HEK293 (cell line): ENCODE measurements around the gene CFAP46.

Source experiments
- CTCF ChIA-PET: fragments of 350-600 bp; formaldehyde crosslinking; extraction: SDS; loops from one replicate; lab custom pipeline; 2021; ENCODE audit warnings: antibody characterized with exemption; lab: Yijun Ruan, JAX
- POLR2A ChIA-PET: fragments of 300-600 bp; formaldehyde crosslinking; extraction: SDS; loops from one replicate; lab custom pipeline; 2020; ENCODE audit warnings: antibody characterized with exemption, inconsistent platforms; lab: Yijun Ruan, JAX
- H3K27ac ChIP-seq: fragments of 200-500 bp; sonication (Bioruptor generic); 2 replicates; pipeline ENCODE4 v1.5.1; 2014; ENCODE audit warnings: low read depth, low read length, control low read depth, inconsistent platforms; ENCODE audit errors: extremely low read depth
- H3K36me3 ChIP-seq, 2 experiments: fragments of 200-500 bp in 1 of 2; sonication (Bioruptor generic) in 1 of 2; 1 replicate in 1 of 2; 2 replicates in 1 of 2; pipeline ENCODE4 v1.5.1; 2014 to 2017; ENCODE audit warnings: inconsistent platforms in 2 of 2, low read length in 2 of 2; ENCODE audit not compliant: control insufficient read depth in 2 of 2, insufficient read depth in 1 of 2
- H3K4me1 ChIP-seq: fragments of 200-500 bp; sonication (Bioruptor generic); 2 replicates; pipeline ENCODE4 v1.5.1; 2014; ENCODE audit warnings: mild to moderate bottlenecking, low read length, inconsistent platforms; ENCODE audit not compliant: control insufficient read depth, insufficient read depth
- H3K4me3 ChIP-seq: 2 replicates; pipeline ENCODE4 v1.5.1; 2011; ENCODE audit warnings: low read depth, mild to moderate bottlenecking, control low read depth, low read length, moderate library complexity
- H3K9me3 ChIP-seq: fragments of 200-500 bp; sonication (Bioruptor generic); 2 replicates; pipeline ENCODE4 v1.5.1; 2014; ENCODE audit warnings: low read depth, low read length, inconsistent platforms; ENCODE audit not compliant: control insufficient read depth, insufficient read depth
- EGR2 ChIP-seq: fragments of 450-650 bp; formaldehyde crosslinking; IDR thresholded peaks from 2 replicates; pipeline ENCODE4 v1.5.1; 2016; ENCODE audit warnings: low read depth, missing biosample characterization, missing genetic modification characterization
- GLI4 ChIP-seq: fragments of 450-650 bp; formaldehyde crosslinking; IDR thresholded peaks from 2 replicates; pipeline ENCODE4 v1.5.1; 2016; ENCODE audit warnings: missing biosample characterization, missing genetic modification characterization
- GLIS1 ChIP-seq: fragments of 450-650 bp; formaldehyde crosslinking; IDR thresholded peaks from 2 replicates; pipeline ENCODE4 v1.5.1; 2016; ENCODE audit warnings: missing biosample characterization, missing genetic modification characterization
- IKZF3 ChIP-seq: fragments of 450-650 bp; IDR thresholded peaks from 2 replicates; pipeline ENCODE4 v1.5.0; 2018; ENCODE audit warnings: missing biosample characterization, mild to moderate bottlenecking, missing genetic modification characterization, moderate library complexity
- KLF16 ChIP-seq: fragments of 450-650 bp; formaldehyde crosslinking; IDR thresholded peaks from 2 replicates; pipeline ENCODE4 v1.5.1; 2017; ENCODE audit warnings: missing biosample characterization, missing genetic modification characterization
- MYNN ChIP-seq: fragments of 450-650 bp; formaldehyde crosslinking; IDR thresholded peaks from 2 replicates; pipeline ENCODE4 v1.5.1; 2016; ENCODE audit warnings: missing biosample characterization, missing genetic modification characterization, borderline replicate concordance
- TRIM28 ChIP-seq: IDR thresholded peaks from 2 replicates; pipeline ENCODE4 v1.6.1; 2011; ENCODE audit warnings: low read length, control low read depth, borderline replicate concordance
- ZBTB20 ChIP-seq: fragments of 450-650 bp; formaldehyde crosslinking; IDR thresholded peaks from 2 replicates; pipeline ENCODE4 v1.5.1; 2016; ENCODE audit warnings: missing biosample characterization, missing genetic modification characterization
- ZBTB44 ChIP-seq: fragments of 450-650 bp; IDR thresholded peaks from 2 replicates; pipeline ENCODE4 v1.5.1; 2018; ENCODE audit warnings: missing biosample characterization, mild to moderate bottlenecking, missing genetic modification characterization
- ZFHX2 ChIP-seq: fragments of 450-650 bp; formaldehyde crosslinking; conservative IDR thresholded peaks from 2 replicates; pipeline ENCODE4 v1.5.1; 2016; ENCODE audit warnings: missing biosample characterization, missing genetic modification characterization
- ZNF10 ChIP-seq: fragments of 450-650 bp; formaldehyde crosslinking; IDR thresholded peaks from 2 replicates; pipeline ENCODE4 v1.5.1; 2017; ENCODE audit warnings: missing biosample characterization, missing genetic modification characterization
- ZNF274 ChIP-seq, 2 experiments: fragments of 200-500 bp in 1 of 2; fragments of 450-650 bp in 1 of 2; sonication (Bioruptor generic) in 1 of 2; formaldehyde crosslinking in 1 of 2; IDR thresholded peaks; 2 replicates each; pipeline versions ENCODE4 v1.5.1 to v1.6.1; 2014 to 2016; ENCODE audit warnings: borderline replicate concordance in 1 of 2, inconsistent platforms in 1 of 2, low read length in 1 of 2, missing biosample characterization in 1 of 2, missing genetic modification characterization in 1 of 2
- ZNF292 ChIP-seq: fragments of 450-650 bp; formaldehyde crosslinking; IDR thresholded peaks from 2 replicates; pipeline ENCODE4 v1.5.1; 2016; ENCODE audit warnings: low read depth, missing biosample characterization, missing genetic modification characterization, borderline replicate concordance
- ZNF37A ChIP-seq: fragments of 450-650 bp; IDR thresholded peaks from 2 replicates; pipeline ENCODE4 v1.5.1; 2018; ENCODE audit warnings: missing biosample characterization, missing genetic modification characterization
- ZNF391 ChIP-seq: fragments of 450-650 bp; formaldehyde crosslinking; IDR thresholded peaks from 2 replicates; pipeline ENCODE4 v1.5.1; 2016; ENCODE audit warnings: low read depth, missing biosample characterization, missing genetic modification characterization, borderline replicate concordance
- ZNF449 ChIP-seq: fragments of 450-650 bp; formaldehyde crosslinking; IDR thresholded peaks from 2 replicates; pipeline ENCODE4 v1.5.1; 2017; ENCODE audit warnings: missing biosample characterization, mild to moderate bottlenecking, missing genetic modification characterization, moderate library complexity
- ZNF549 ChIP-seq: fragments of 450-650 bp; IDR thresholded peaks from 2 replicates; pipeline ENCODE4 v1.5.1; 2018; ENCODE audit warnings: missing biosample characterization, missing genetic modification characterization, mild to moderate bottlenecking, inconsistent platforms, moderate library complexity
- ZNF555 ChIP-seq: fragments of 450-650 bp; formaldehyde crosslinking; conservative IDR thresholded peaks from 2 replicates; pipeline ENCODE4 v1.5.1; 2017; ENCODE audit warnings: missing biosample characterization, mild to moderate bottlenecking, missing genetic modification characterization, inconsistent platforms
- ZNF560 ChIP-seq: fragments of 450-650 bp; formaldehyde crosslinking; IDR thresholded peaks from 2 replicates; pipeline ENCODE4 v1.5.1; 2017; ENCODE audit warnings: missing biosample characterization, missing genetic modification characterization, borderline replicate concordance
- ZNF658 ChIP-seq: fragments of 450-650 bp; formaldehyde crosslinking; IDR thresholded peaks from 2 replicates; pipeline ENCODE4; 2016; ENCODE audit warnings: missing biosample characterization, missing genetic modification characterization
- ZNF660 ChIP-seq: fragments of 450-650 bp; IDR thresholded peaks from 2 replicates; pipeline ENCODE4 v1.5.1; 2018; ENCODE audit warnings: missing biosample characterization, mild to moderate bottlenecking, missing genetic modification characterization
- ZNF677 ChIP-seq: fragments of 450-650 bp; IDR thresholded peaks from 2 replicates; pipeline ENCODE4 v1.5.0; 2018; ENCODE audit warnings: missing biosample characterization, mild to moderate bottlenecking, missing genetic modification characterization, moderate library complexity
- ZNF76 ChIP-seq: fragments of 450-650 bp; formaldehyde crosslinking; IDR thresholded peaks from 2 replicates; pipeline ENCODE4; 2016; ENCODE audit warnings: low read depth, missing biosample characterization, missing genetic modification characterization, borderline replicate concordance
- TF ChIP-seq, protein P1 (sequence below): fragments of 450-650 bp; formaldehyde crosslinking; IDR thresholded peaks from 2 replicates; pipeline ENCODE4 v1.5.1; 2016; ENCODE audit warnings: missing biosample characterization, missing genetic modification characterization
- TF ChIP-seq, protein P2 (sequence below): fragments of 450-650 bp; formaldehyde crosslinking; optimal IDR thresholded peaks from 2 replicates; pipeline ENCODE3; 2016; ENCODE audit warnings: missing biosample characterization, mild to moderate bottlenecking, missing genetic modification characterization

Gene CFAP46

GRCh38 chr10:132776821-132777220 is 165.5 kb downstream of the CFAP46 start:
- Histone ChIP-seq H3K9me3 (no peaks in the 10 kb centered on the region), H3K4me3 (no peak overlapping the region), H3K27ac (no peak overlapping the region), H3K4me1 (no peaks in the 10 kb centered on the region)
- POLR2A ChIA-PET, result no interaction called here
- CTCF ChIA-PET, result no interaction called here
- TF ChIP-seq KLF16 (tag by site-specific recombination), result no peak
- no peak for TF ChIP-seq TRIM28
- TF ChIP-seq ZNF660 (tag by site-specific recombination), result no peak
- peak; percentile 65 for TF ChIP-seq EGR2
- TF ChIP-seq ZNF677 (tag by site-specific recombination), result no peak
- TF ChIP-seq ZNF560 (tag by site-specific recombination), result no peak
- TF ChIP-seq ZNF391 (tag by site-specific recombination), result no peak
- TF ChIP-seq ZNF555, result no peak
- TF ChIP-seq ZBTB44 (tag by site-specific recombination), result no peak
- peak; percentile 61 for TF ChIP-seq ZFHX2 (tag by site-specific recombination)
- no peak for TF ChIP-seq GLI4
- no peak for TF ChIP-seq ZNF76 (tag by site-specific recombination)
- TF ChIP-seq, protein P1, sequence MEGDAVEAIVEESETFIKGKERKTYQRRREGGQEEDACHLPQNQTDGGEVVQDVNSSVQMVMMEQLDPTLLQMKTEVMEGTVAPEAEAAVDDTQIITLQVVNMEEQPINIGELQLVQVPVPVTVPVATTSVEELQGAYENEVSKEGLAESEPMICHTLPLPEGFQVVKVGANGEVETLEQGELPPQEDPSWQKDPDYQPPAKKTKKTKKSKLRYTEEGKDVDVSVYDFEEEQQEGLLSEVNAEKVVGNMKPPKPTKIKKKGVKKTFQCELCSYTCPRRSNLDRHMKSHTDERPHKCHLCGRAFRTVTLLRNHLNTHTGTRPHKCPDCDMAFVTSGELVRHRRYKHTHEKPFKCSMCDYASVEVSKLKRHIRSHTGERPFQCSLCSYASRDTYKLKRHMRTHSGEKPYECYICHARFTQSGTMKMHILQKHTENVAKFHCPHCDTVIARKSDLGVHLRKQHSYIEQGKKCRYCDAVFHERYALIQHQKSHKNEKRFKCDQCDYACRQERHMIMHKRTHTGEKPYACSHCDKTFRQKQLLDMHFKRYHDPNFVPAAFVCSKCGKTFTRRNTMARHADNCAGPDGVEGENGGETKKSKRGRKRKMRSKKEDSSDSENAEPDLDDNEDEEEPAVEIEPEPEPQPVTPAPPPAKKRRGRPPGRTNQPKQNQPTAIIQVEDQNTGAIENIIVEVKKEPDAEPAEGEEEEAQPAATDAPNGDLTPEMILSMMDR (tag by site-specific recombination), result no peak
- TF ChIP-seq ZNF10 (tag by site-specific recombination), result no peak
- TF ChIP-seq, protein P2, sequence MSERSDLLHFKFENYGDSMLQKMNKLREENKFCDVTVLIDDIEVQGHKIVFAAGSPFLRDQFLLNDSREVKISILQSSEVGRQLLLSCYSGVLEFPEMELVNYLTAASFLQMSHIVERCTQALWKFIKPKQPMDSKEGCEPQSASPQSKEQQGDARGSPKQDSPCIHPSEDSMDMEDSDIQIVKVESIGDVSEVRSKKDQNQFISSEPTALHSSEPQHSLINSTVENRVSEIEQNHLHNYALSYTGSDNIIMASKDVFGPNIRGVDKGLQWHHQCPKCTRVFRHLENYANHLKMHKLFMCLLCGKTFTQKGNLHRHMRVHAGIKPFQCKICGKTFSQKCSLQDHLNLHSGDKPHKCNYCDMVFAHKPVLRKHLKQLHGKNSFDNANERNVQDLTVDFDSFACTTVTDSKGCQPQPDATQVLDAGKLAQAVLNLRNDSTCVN (tag by site-specific recombination), result no peak
- TF ChIP-seq ZNF449, result no peak
- TF ChIP-seq, all 188 proteins: peak for 2
- H3K36me3 ChIP-seq, result no peaks in the 10 kb centered on the region

GRCh38 chr10:132776186-132776585 is 166.2 kb downstream of the CFAP46 start:
- Histone ChIP-seq H3K9me3 (no peaks in the 10 kb centered on the region), H3K4me3 (no peak overlapping the region), H3K4me1 (no peaks in the 10 kb centered on the region), H3K27ac (no peak overlapping the region)
- POLR2A ChIA-PET, result no interaction called here
- CTCF ChIA-PET, result interaction anchor here (0.8 kb wide), 1 partner anchor 56 kb away, joined by 3 read pairs; no protein-coding TSS in a partner anchor
- TF ChIP-seq ZNF37A (no peak), ZNF274 (IDR thresholded peaks at IDR 0.05; ENCODE audit: low read length) (no peak), ZNF274 (tag by site-specific recombination; IDR thresholded peaks at IDR 0.05; ENCODE audit: borderline replicate concordance) (no peak), IKZF3 (no peak), ZBTB20 (tag by site-specific recombination) (no peak), GLIS1 (tag by site-specific recombination) (no peak), MYNN (tag by site-specific recombination) (no peak), ZNF391 (tag by site-specific recombination) (no peak), ZNF658 (tag by site-specific recombination) (no peak), ZFHX2 (tag by site-specific recombination) (no peak), ZNF292 (no peak), ZNF549 (tag by site-specific recombination) (no peak)
- TF ChIP-seq, protein P2 (tag by site-specific recombination), result no peak
- TF ChIP-seq, all 188 proteins: peak for 0
- H3K36me3 ChIP-seq, result no peaks in the 10 kb centered on the region
